Stimulated activated naive CD8-positive, alpha-beta T cell treated with anti-CD3 and anti-CD28 coated beads, Interleukin-15, Interleukin-2, amounts not matched to agents 100 U/mL and 50 U/mL, for 24 hours (primary cell): ENCODE data around the gene CDX1.

Experiments used
- ATAC-seq: fragments of 150-1000 bp; cut with Tn5 transposase; one replicate; pipeline ENCODE4 v1.10.0; 2021
- DNase-seq: peaks from one replicate; pipeline ENCODE4 v3.0.0; 2021

The CDX1 gene

DNA sequence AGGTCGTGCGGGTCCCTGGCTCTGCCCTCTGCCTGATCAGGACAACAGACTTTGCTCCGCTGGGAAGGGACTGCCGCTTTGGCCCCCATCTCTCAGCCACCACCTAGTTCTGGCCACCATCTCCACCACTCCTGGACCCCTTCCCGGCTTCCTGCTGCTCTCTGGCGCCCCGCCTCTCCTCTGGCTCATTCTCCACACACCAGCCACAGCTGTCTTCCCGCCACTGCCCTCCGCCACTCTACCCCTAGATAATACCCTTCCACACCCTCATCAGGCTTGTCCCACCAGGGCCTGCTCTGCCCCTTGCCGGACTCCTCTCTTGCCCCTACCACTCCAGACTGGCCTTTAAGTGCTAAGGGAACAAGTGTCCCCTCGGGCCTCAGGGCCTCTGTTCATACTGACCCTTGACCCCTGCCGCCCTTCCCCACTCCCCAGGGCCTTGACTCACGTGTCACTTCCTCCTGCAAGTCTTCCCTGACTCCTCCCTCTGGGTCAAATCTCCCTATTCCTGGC lies 3.0 kb upstream of the CDX1 start:
- DNase-seq = no peak
- no peak for ATAC-seq

DNA sequence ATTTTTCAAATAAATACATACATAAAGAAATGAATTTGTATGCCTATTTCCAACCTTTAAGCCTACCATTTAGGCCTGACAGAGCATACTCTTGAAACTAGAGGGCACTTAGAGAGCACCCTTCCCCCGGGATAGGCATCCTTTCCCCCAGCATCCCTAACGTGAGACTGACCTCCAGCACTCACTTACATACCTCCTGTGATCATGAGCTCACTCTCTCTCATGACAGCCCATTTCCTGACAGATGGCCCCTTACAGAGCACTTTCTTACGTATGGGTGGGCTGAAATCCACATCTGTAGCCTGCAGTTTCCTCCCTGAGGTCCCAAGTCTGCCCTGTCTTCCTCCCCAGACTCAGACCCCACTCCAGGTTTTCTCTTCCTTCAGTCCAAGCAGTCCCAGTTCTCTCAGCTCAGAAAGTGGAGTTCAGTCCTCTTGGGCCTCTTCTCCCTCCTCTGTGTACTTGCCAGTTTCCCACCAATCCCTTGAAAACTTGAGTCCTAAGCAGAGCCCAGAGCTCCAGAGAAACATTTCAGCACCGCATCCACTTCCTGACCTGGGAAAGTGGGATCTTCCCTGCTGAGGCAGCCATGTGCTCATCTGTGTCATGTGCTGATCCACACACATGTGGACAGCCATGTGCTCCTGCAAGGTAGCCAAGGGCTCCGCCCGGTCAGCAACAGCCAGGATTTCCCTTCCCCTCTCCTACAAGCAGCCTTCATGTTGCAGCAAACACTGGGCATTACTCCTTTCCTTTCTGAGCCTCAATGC lies 2.2 kb upstream of the CDX1 start:
- ATAC-seq = no peak
- no peak for DNase-seq

DNA sequence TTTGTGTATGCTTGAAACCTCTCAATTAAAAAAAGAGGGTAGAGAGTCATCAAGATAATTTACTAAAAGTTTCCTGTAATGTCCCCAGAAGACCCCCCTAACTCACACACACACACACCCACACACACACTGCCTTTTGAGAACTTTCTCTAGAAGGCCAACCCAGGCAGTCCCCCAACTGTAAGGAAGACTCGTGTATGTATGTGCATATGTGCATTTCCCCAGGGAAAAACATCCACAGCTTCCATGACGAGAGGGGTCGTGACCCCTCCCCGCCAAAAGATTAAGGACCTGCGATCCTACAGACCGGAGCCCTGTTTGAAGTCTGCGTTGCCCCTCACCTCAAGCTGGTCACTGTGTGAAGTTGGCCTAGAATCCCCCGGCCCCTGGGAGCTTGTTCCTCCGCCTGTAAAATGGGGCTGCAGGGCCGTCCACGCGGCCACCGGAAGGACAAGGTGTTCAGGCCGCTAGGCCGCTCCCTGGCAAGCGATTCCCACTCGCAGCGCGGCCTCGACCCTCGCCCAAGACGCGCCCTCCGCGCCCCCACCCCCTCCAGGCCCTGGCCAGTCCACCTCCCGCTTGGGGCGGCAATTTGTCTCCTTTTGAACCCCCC lies 435 bp upstream of the CDX1 start:
- DNase-seq = no peak
- ATAC-seq = no peak

DNA sequence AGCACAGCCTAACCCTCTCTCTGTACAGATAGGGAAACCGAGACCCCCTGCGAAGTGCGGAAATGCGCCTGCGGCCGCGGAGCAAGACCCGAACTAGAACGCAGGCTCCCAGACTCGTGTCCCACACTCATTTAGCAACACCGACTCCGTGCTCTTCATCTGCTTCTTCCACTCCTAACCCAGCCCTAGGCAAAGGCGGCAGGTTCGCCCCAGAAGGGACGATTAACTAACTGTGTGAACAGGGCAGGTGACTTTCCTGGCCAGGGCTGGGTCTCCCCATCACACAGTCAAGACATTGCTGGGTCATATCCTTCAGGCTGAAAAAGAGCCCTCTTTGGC lies 903 bp downstream of the CDX1 start:
- DNase-seq = no peak
- no peak for ATAC-seq

DNA sequence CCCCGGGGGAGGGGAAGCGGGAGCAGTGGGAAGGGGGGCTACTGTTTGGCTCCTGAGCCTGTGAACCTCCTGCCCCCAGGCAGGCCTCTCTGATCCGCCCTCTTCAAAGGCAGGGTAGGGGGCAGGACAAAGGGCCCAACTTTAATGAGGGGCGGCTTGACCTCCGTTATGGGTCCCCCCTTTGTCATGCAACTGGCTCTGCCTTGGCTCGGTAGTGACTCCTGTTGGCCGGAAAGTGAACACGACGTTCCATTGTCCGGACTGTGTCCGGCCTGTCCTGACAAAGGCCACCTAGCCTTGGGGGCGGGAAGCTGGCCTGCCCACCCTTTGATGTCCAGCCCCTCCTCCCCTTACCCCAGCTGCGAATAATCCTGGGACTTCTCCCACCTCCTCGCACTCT lies 1.3 kb downstream of the CDX1 start:
- ATAC-seq (no peak), DNase-seq (no peak)

DNA sequence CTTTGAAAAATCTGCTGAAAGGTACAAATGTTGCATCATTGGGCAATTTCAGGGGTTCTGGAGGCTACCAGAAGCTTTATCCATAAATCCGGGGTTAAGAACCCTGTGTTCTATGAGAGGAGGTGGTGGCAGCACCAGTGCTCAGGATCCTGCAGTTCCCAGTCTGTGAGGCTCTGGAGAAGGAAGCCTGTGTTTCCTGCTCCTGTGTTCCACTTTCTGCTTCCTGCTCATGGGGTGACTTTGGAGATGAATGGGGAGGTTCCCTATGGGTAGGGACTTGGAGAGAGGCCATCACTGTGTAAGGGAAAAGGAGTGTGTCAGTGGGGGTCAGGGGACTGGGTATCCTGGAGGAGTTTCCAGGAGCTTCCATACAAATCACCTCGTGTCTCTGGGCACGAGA lies 2.3 kb downstream of the CDX1 start:
- DNase-seq (no peak), ATAC-seq (no peak)

DNA sequence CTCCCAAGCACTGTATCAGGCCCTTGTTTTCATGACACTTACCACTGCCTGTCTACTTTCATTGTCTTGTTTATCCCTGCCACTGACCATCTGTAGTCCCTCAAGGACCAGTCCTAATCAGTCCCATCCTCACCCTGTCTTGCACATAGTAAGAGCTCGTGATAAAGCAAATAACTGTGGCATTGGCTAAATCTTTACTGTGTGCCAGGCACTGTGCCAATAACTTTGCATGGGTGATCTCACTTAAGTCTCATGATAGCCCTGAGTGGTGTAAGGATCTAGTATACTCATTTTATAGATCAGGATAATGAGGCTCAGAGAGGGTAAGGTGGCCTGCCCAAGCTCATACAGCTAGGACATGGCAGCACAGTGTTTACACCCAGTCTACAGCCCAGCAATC lies 5.6 kb downstream of the CDX1 start:
- DNase-seq (no peak), ATAC-seq (no peak)

DNA sequence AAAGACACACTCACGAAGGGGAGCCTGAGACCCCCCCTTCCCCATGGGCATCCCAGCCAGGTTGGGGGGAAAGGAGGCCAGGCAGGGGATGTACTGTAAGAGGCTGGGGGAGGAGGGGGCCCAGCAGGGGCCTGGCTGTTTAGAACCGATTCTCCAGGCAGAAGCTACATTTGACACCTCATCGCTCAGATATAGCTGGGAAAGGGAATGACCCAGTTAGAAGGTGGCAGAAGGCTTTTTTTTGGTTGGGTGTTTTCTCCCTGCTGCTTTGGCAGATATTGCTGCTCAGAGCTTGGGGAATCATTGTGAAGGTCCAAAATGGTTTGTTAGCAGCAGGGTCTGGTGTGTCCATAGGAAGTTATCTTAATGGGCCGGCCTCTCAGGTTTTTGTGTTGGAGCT lies 6.0 kb downstream of the CDX1 start:
- DNase-seq (no peak), ATAC-seq (no peak)

DNA sequence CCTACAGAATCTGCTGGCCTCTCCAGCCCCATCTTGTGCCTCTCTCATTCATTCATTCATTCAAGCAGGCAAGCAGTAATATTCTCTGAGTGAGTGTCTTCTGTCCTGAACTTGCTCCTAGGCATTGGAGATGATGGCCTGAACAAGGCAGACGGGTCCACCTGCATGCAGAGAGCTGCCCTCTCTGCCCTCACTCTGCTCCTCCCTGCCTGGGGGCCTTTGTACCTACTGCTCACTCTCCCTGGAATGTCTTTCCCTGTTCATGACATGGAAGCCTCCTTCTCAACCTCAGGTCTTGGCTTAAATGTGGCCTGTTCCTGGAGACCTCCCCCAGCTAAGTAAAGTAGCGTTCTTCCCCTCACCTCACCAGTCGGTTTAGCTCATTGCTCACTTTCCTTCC lies 6.6 kb downstream of the CDX1 start:
- DNase-seq (no peak), ATAC-seq (no peak)

DNA sequence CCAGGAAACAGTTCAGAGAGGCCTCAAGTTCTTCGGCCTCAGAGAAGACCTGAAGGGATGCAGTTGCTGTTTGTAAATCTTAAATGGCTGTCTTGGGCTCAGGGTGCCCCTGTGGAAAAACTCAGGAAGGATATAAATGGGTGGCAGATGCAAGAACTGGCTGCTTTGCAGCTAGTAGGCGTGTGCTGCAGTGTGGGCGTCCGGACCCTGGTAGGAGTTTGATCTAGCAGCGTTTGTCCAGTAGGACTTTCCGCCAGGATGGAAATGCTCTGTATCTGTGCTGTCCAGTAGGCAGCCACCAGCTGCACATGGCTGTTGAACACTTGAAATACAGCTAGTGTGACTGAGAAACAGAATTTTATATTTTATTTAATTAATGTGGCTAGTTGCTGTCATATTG lies 7.7 kb downstream of the CDX1 start:
- DNase-seq = no peak

DNA sequence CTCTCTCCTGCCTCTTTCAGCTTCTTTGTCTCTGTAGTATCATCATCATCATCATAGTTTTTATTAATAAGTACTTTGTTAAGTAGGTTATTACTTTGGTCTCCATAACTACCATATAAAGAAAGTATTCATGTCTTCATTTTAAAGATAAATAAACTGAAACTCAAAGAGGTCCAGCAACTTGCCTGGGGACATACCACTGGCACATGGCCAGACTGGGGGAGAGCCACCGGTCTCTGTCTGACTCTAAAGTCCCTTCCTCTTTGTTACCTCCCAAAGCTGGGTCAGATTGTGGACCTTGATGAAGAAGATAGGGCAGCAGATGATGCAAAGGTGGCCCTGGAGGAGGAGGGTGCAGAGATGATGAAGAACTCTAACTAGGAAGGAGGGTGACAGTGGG lies 8.5 kb downstream of the CDX1 start:
- ATAC-seq (no peak), DNase-seq (no peak)

More for the DNA sequence above, 7.7 kb downstream of the CDX1 start:
- ATAC-seq = no peak

DNA sequence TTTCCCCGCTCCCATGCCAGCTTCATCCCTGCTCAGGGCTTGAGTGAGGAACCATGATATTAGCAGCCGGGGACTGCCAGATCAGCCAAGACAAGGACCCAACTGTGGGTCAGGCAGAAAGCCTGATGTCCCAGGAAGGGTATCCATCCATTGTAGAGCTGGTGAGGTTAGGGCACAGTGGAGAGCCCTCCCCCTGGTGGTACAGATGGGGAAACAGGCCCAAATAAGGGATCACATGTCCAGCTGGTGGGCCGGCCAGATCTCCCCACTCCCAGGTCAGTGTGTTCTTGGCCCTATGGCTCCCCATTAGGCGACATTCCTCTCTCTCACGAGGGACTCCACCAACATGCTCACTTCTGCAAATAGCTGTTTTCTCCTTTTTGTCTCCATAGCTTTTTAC lies 9.0 kb downstream of the CDX1 start:
- DNase-seq (no peak), ATAC-seq (no peak)

DNA sequence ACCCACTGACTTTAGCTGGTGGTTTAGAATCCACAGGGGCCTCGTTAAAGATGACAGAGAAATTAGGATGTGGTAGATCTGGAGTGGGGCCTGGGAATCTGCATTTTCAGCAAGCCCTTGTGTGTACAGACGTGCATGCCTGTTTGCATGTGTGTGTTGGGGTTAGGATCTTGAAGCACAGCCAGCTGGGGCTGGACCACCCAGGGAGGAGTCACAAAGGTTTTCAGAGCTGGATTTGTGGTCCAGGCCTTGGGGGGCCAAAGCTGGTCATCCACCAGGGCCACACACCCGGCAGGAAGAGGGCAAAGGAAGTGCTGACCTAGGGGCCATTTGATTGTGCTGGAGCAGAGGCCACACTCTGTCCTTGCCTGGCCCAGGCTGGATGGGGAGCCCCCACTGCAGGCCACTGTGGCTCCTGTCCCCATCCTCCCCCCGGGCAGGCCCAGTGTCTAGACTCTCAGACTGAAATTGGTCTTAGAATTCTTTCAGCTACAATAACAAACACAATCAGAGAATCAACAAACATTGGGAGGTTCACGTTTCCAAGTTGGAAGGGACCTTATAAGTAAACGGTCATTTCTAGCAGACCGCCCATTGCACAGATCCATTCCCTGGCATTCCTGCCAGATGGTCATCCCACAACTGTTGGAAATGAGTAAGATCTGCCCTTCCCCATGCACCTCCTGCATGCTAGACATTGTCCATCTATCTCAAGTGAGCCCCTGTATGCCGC lies 10.3 kb downstream of the CDX1 start:
- DNase-seq = no peak

DNA sequence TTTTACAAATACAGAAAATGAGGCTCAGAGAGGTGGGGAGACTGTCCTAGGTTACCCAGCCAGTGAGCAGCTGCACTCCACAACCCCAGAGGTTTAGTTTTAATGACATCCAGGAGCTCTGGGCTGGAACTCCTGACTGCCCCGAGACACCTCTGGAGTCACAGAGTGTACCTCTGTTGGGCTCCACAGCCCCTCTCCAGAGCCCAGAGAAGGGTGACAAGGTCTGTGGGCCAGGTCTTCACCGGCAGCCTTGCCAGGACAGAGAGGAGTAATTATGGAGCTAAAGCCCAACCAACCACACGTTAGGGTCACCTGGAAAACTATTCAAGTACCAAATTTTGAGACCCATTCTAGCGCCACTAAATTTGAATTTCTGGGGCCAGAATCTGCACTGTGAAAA lies 11.1 kb downstream of the CDX1 start:
- DNase-seq (no peak), ATAC-seq (no peak)

More for the DNA sequence above, 10.3 kb downstream of the CDX1 start:
- no peak for ATAC-seq

DNA sequence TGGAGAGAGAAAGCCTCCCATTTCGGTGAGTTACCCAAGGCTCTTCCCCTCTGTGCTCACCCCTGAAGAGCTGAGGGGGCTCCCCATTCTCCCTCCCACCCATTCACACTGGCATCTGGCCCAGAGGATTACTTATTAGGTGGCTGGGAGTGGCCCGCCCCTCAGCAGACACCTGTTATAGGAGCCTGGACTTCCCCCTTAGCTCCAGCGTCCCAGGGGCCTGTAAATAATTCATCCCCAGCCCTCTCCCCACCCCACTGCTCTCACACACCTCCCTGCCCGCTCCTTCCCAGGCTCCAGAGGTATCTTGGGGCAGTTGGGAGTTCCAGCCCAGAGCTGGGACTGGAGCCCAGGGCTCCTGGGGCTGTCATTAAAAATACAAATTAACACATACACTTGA lies 11.7 kb downstream of the CDX1 start:
- ATAC-seq = no peak

DNA sequence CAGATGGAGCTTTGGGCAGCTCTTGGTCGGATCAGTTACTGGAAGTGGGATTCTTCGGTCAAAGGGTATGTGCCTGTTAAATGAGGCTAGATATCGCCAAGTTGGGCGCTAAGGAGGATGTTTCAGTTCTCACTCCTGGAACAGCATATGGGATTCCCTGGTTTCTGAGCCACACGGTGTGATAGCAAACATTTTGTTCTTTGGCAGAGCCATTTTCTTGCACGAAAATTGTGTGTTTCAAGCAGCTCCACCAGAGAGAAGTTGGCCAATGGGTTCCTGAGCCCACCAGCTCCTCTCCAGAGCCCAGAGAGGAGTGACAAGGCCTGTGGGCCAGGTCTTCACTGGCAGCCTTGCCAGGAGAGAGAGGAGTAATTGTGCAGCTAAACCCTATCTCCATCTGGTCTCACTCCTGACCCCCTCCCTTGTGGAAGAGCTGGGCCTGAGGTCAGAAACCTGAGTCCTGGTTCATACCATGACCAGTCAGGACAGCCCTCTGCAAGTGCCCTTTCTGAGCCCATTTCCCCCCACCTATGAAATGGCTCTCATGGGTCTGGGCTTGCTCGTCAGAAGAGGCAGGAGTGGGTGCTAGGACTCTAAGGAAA lies 12.5 kb downstream of the CDX1 start:
- no peak for DNase-seq
- no peak for ATAC-seq

More for the DNA sequence above, 11.7 kb downstream of the CDX1 start:
- no peak for DNase-seq

DNA sequence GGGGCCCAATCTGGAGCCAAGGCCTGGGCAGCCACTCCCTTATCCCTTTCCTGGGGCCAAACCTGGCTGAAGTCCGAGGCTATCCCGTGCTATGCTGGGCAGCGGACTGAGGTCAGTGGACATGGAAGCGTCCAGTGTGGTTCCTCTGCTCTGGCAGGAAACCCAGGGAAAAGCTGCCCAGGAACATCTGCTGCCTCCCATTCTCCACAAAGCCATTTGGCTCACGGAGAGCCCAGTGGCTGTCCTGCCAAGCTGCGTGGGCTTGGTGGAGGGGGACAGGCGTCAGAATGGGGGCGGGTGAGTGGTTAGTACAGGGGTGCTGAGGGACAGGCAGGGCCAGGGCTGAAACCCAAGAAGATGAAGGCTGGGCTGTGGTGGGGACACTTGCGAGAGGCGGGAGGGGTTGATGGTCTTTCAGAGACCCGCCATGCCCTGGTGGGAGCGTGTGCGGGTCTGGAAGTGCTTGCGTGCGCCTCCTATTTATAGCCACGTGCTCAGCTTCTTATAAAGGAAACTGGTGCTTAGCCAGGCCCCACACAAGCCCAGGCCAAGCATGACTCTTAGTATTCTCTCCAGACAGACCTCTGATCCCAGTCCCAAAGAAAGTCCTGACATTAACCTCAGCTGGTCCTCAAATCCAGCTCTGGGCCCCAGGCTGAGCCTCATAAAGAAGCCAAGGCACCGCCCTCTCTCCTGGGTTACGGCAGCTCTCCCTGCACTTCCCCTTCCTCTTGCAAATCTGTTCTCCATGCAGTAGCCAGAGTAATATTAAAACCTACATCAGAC lies 13.9 kb downstream of the CDX1 start:
- ATAC-seq = no peak
- DNase-seq = no peak

DNA sequence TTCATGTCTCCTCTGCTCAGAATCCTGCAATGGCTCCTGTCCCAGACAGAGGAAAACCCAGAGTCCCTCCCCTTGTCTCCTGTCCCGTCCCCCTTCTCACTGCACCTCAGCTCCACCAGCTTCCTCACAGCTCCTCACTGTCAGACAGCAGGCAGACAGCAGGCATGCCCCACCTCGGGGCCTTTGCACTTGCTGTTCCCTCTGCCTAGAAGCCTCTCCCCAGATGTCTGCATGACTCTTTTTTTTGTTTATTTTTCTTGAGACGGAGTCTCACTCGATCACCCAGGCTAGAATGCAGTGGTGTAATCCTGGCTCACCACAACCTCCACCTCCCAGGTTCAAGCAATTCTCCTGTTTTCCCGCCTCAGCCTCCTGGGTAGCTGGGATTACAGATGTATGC lies 14.4 kb downstream of the CDX1 start:
- DNase-seq (no peak), ATAC-seq (no peak)

DNA sequence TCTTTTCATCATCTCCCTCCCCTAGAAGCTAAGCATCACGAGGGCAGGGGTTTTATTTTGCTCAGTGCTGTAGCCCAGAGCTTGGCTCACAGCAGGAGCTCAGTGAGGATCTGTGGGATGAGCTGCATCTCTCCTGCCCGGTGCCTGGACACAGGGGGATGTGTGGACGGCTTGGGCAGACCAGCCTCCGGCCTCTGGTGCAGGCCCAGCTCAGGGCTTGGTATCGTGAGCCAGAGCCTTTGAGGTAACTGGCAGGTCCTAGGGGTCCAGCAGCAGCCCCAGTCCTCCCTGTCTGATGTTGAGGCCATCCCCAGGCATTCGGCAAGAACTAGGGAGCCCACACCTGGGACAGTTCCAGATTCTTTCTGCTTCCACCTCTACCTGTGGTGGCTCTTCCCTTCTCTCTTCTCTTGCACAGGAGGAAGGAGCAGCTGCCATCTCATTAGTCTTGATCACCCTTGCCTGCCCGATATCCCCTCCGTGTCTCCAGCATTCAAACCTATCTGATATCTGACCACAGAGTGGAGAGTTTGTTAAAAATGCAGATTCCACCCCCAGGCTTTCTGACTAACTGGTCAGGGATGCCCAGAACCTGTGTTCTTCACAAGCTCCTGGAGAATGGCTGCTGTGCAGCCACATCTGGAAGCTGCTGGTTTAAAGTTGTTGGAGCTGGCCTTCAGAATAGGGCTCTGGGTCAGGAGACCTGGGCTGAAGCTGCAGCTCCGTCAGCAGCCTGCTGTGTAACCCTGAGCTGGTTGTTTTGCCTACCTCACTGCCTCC lies 15.4 kb downstream of the CDX1 start:
- no peak for ATAC-seq
- no peak for DNase-seq

DNA sequence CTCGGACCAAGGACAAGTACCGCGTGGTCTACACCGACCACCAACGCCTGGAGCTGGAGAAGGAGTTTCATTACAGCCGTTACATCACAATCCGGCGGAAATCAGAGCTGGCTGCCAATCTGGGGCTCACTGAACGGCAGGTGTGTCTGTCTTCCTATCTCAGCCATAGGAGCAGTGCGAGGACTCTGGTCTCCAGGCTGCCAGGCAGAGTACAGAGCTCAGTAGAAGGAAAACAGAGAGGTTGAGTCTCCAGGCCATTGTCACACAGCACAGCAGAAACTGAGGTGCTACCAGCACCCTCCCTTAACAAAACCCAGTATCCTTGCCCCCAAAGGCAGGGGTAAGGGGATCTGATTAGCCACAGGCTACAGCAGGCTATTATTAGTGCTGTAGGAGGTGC lies 16.2 kb downstream of the CDX1 start:
- no peak for DNase-seq
- ATAC-seq = no peak

DNA sequence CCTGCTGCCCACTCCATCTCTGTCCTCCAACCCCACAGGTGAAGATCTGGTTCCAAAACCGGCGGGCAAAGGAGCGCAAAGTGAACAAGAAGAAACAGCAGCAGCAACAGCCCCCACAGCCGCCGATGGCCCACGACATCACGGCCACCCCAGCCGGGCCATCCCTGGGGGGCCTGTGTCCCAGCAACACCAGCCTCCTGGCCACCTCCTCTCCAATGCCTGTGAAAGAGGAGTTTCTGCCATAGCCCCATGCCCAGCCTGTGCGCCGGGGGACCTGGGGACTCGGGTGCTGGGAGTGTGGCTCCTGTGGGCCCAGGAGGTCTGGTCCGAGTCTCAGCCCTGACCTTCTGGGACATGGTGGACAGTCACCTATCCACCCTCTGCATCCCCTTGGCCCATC lies 16.9 kb downstream of the CDX1 start:
- DNase-seq (no peak), ATAC-seq (no peak)
